GM12878 (cell line): ENCODE data around the gene IL16. TPM values are rescaled to one million over a fixed set of nuclear protein-coding genes. Genes with fewer than 3 reads are reported as not detected.

Source experiments
- ATAC-seq: fragments of 200-7000 bp; cut with Tn5 transposase; 3 replicates; pipeline ENCODE4 v1.9.1; 2020; ENCODE audit warnings: mild to moderate bottlenecking, moderate library complexity
- BruUV-seq: library from RNA; stranded (reverse); fragments of 400-500 nt; replicated peaks from 2 replicates; lab custom pipeline; 2021; lab: Mats Ljungman, UMichigan
- CTCF ChIA-PET: fragments of 300-600 bp; sonication (Branson Sonifier 250); formaldehyde crosslinking; extraction: SDS; loops from one replicate; lab custom pipeline; 2021; ENCODE audit warnings: inconsistent platforms; lab: Yijun Ruan, JAX
- POLR2A ChIA-PET: fragments of 350-600 bp; formaldehyde crosslinking; extraction: SDS; loops from one replicate; lab custom pipeline; 2021; ENCODE audit warnings: inconsistent platforms; lab: Charles Lee
- RAD21 ChIA-PET: fragments of 300-600 bp; sonication (Branson Sonifier 250); formaldehyde crosslinking; loops from one replicate; lab custom pipeline; 2023; ENCODE audit warnings: antibody characterized with exemption; ENCODE audit not compliant: unreplicated experiment; lab: Charles Lee
- SMC1A ChIA-PET: fragments of 300-600 bp; sonication (Branson Sonifier 250); formaldehyde crosslinking; loops from one replicate; lab custom pipeline; 2023; ENCODE audit not compliant: unreplicated experiment, uncharacterized antibody; lab: Charles Lee
- DNase-seq: peaks from one replicate; pipeline ENCODE4 v3.0.0-alpha.2; 2011; ENCODE audit warnings: low read depth, low spot score
- FAIRE-seq: peaks from 3 replicates; lab custom pipeline; 2011; peaks lifted over from hg19 to GRCh38; lab: Jason Lieb, UNC
- H2AFZ ChIP-seq: 2 replicates; pipeline ENCODE4 v1.6.0; 2011; ENCODE audit warnings: low read depth, low read length, control low read depth; ENCODE audit not compliant: control insufficient read depth
- H3K27ac ChIP-seq: 2 replicates; pipeline ENCODE4 v1.5.1; 2011; ENCODE audit warnings: control low read depth; ENCODE audit not compliant: control insufficient read depth, insufficient read depth
- H3K27me3 ChIP-seq, 2 experiments: replicated peaks in 1 of 2; 2 replicates each; pipeline versions ENCODE4 v1.6.0 to v1.6.1; 2011; ENCODE audit warnings: low read length in 1 of 2; ENCODE audit not compliant: control insufficient read depth in 2 of 2, insufficient read depth in 2 of 2
- H3K36me3 ChIP-seq, 2 experiments: 2 replicates each; pipeline ENCODE4 v1.5.1; 2011; ENCODE audit warnings: low read length in 1 of 2; ENCODE audit not compliant: control insufficient read depth in 2 of 2, insufficient read depth in 2 of 2
- H3K4me1 ChIP-seq: 2 replicates; pipeline ENCODE4 v1.6.1; 2011; ENCODE audit warnings: mild to moderate bottlenecking, low read length, moderate library complexity, mixed read lengths; ENCODE audit not compliant: control insufficient read depth, insufficient read depth
- H3K4me2 ChIP-seq: 2 replicates; pipeline ENCODE4 v1.6.0; 2011; ENCODE audit warnings: control low read depth; ENCODE audit not compliant: control insufficient read depth, insufficient read depth
- H3K4me3 ChIP-seq: fragments of 200-600 bp; sonication (generic); 2 replicates; pipeline ENCODE4 v1.5.1; 2016
- H3K79me2 ChIP-seq: 2 replicates; pipeline ENCODE4 v1.6.0; 2011; ENCODE audit warnings: low read length; ENCODE audit not compliant: control insufficient read depth, insufficient read depth
- H3K9ac ChIP-seq: 2 replicates; pipeline ENCODE4 v1.8.0; 2011; ENCODE audit warnings: low read length, control low read depth, mixed read lengths; ENCODE audit not compliant: control insufficient read depth, insufficient read depth
- H3K9me3 ChIP-seq: replicated peaks from 3 replicates; pipeline ENCODE4 v1.5.1; 2011; ENCODE audit warnings: mild to moderate bottlenecking, low read length; ENCODE audit not compliant: control insufficient read depth, insufficient read depth
- H4K20me1 ChIP-seq: 2 replicates; pipeline ENCODE4 v1.6.0; 2011; ENCODE audit not compliant: control insufficient read depth, insufficient read depth
- BCL11A ChIP-seq: IDR thresholded peaks from 2 replicates; pipeline ENCODE4 v1.6.1; 2011; ENCODE audit warnings: low read depth, low read length
- ESRRA ChIP-seq: IDR thresholded peaks from 2 replicates; pipeline ENCODE4 v1.6.1; 2012; ENCODE audit warnings: mild to moderate bottlenecking, low read length, improper control_type of control experiment
- ETV6 ChIP-seq, 2 experiments: fragments of 450-650 bp in 1 of 2; IDR thresholded peaks in 1 of 2; conservative IDR thresholded peaks in 1 of 2; 2 replicates each; pipeline ENCODE4 v1.6.1; 2014; ENCODE audit warnings: antibody characterized with exemption in 1 of 2, borderline replicate concordance in 1 of 2, low read depth in 1 of 2, mild to moderate bottlenecking in 1 of 2, moderate library complexity in 1 of 2
- RCOR1 ChIP-seq: conservative IDR thresholded peaks from 2 replicates; pipeline ENCODE4 v1.6.1; 2012; ENCODE audit warnings: low read depth, low read length, improper control_type of control experiment
- SKIL ChIP-seq: fragments of 450-650 bp; IDR thresholded peaks from 2 replicates; pipeline ENCODE4 v1.6.1; 2017; ENCODE audit warnings: mild to moderate bottlenecking, low read depth, inconsistent platforms; ENCODE audit not compliant: poor library complexity, severe bottlenecking
- SP1 ChIP-seq: IDR thresholded peaks from one replicate; pipeline ENCODE4 v1.6.1; 2011; ENCODE audit warnings: low read depth, low read length
- SREBF2 ChIP-seq: IDR thresholded peaks from 2 replicates; pipeline ENCODE4 v1.6.1; 2012; ENCODE audit warnings: mild to moderate bottlenecking, low read length
- TAF1 ChIP-seq: IDR thresholded peaks from 2 replicates; pipeline ENCODE4 v1.6.1; 2011; ENCODE audit warnings: mild to moderate bottlenecking, low read depth, low read length, borderline replicate concordance
- YBX1 ChIP-seq: fragments of 450-650 bp; IDR thresholded peaks from 2 replicates; pipeline ENCODE4 v1.6.1; 2016; ENCODE audit warnings: antibody characterized with exemption
- ZSCAN29 ChIP-seq: fragments of 450-650 bp; IDR thresholded peaks from 2 replicates; pipeline ENCODE4 v1.6.1; 2017; ENCODE audit warnings: mild to moderate bottlenecking, moderate library complexity
- WGBS: methylation state at CpG from one replicate; pipeline ENCODE4 v1.1.6; 2016; ENCODE audit warnings: low lambda C conversion rate; ENCODE audit not compliant: insufficient replicate concordance, insufficient coverage; ENCODE audit errors: missing lambda C conversion rate; 5-methylcytosine and 5-hydroxymethylcytosine counted together
- in situ Hi-C: fragments of 300-500 bp; cut with MboI; formaldehyde crosslinking; loops from 9 replicates; pipeline ENCODE4 v1.14.3; 2018; ENCODE audit warnings: mixed read lengths
- intact Hi-C: fragments of 100-400 bp; cut with micrococcal nuclease; formaldehyde crosslinking; loops from one replicate; pipeline ENCODE4 v1.14.2; 2022; ENCODE audit not compliant: unreplicated experiment
- polyA plus RNA-seq, 11 experiments: library from polyadenylated mRNA; depleted of rRNA in 4 of 11; unstranded in 6 of 11; stranded (reverse) in 5 of 11; fragments of >200 nt; fragmentation: Nextera tagmentation in 4 of 11; fragmentation: Illumina TruSeq in 1 of 11; extraction: Ambion mirVana in 4 of 11; extraction: Trizol in 1 of 11; gene quantifications; 1 replicate in 1 of 11; 2 replicates in 10 of 11; pipeline versions ENCODE4 v1.2.1 to v1.2.3, GENCODE V29; 2011 to 2016; ENCODE audit warnings: inconsistent platforms in 2 of 11, missing spikeins in 2 of 11, low read depth in 1 of 11
- total RNA-seq, 4 experiments: library from RNA; depleted of rRNA in 3 of 4; stranded (reverse); fragments of >200 nt in 3 of 4; fragmentation: Illumina TruSeq in 1 of 4; extraction: Trizol in 1 of 4; gene quantifications; 2 replicates each; pipeline versions ENCODE4 v1.2.1 to v1.2.3, GENCODE V29; 2013 to 2021

IL16 gene
- total and polyA plus RNA-seq, 10 of the 15 experiments (the other 5 are each of a cell fraction or from before 2014, with no cell fraction given): 21.7 to 206 (median 44.5) TPM

GRCh38 chr15:81351651-81352050 lies 155.0 kb downstream of the IL16 start:
- Histone ChIP-seq H3K4me2 (no peak overlapping the region), H3K27me3 (no peaks in the 10 kb centered on the region; a peak in 1 of 4 replicates), H3K79me2 (no peaks in the 10 kb centered on the region), H3K36me3 (no peaks in the 10 kb centered on the region), H3K9ac (no peak overlapping the region), H3K4me1 (no peaks in the 10 kb centered on the region), H4K20me1 (no peaks in the 10 kb centered on the region), H3K9me3 (no peaks in the 10 kb centered on the region), H2AFZ (no peak overlapping the region), H3K27ac (no peak overlapping the region), H3K4me3 (no peak overlapping the region)
- ChIA-PET POLR2A (interaction anchor here (0.7 kb wide), 1 partner anchor 36 kb away, joined by 7 read pairs; no protein-coding TSS in a partner anchor), RAD21 (no interaction called here), SMC1A (no interaction called here), CTCF (no interaction called here)
- no TSS peak for BruUV-seq
- intact Hi-C loops: no loop called here
- in situ Hi-C loops: no loop called here
- TF ChIP-seq SP1: no peak
- no peak for TF ChIP-seq RCOR1
- no peak for TF ChIP-seq SREBF2
- TF ChIP-seq BCL11A: no peak
- no peak for TF ChIP-seq YBX1
- TF ChIP-seq TAF1: no peak
- TF ChIP-seq ZSCAN29: no peak
- no peak for TF ChIP-seq SKIL
- no peak for TF ChIP-seq ESRRA
- no peak for TF ChIP-seq ETV6 (conservative IDR thresholded peaks at IDR 0.05 in 1 of 2, IDR thresholded peaks at IDR 0.05 in 1 of 2; ENCODE audit: borderline replicate concordance in 1 of 2, low read depth in 1 of 2)
- ATAC-seq: no peak
- 64% methylated on average over 5 of the region's 5 CpGs for WGBS
- no peak for DNase-seq
- FAIRE-seq: no peak
